Effector memory CD4-positive, alpha-beta T cell (primary cell): ENCODE data around the gene CHRM2.

Experiments used
- DNase-seq, 3 donors: peaks; one replicate each; pipeline ENCODE4 v3.0.0-alpha.2; 2020
- H3K27ac ChIP-seq: 2 replicates; pipeline ENCODE4 v1.7.0; 2013; ENCODE audit warnings: mild to moderate bottlenecking, low read length, moderate library complexity; ENCODE audit not compliant: insufficient read depth, poor library complexity, severe bottlenecking
- H3K27me3 ChIP-seq: replicated peaks from 2 replicates; pipeline ENCODE4 v1.7.0; 2013; ENCODE audit warnings: mild to moderate bottlenecking, low read length; ENCODE audit not compliant: insufficient read depth, control insufficient read depth, poor library complexity, severe bottlenecking
- H3K36me3 ChIP-seq: 2 replicates; pipeline ENCODE4 v1.7.0; 2013; ENCODE audit warnings: mild to moderate bottlenecking, low read length, moderate library complexity; ENCODE audit not compliant: control insufficient read depth, insufficient read depth
- H3K4me1 ChIP-seq: 2 replicates; pipeline ENCODE4 v1.7.0; 2013; ENCODE audit warnings: low read length, mild to moderate bottlenecking; ENCODE audit not compliant: control insufficient read depth, insufficient read depth, poor library complexity, severe bottlenecking
- H3K4me3 ChIP-seq: 2 replicates; pipeline ENCODE4 v1.7.0; 2013; ENCODE audit warnings: low read length, low read depth, mild to moderate bottlenecking; ENCODE audit not compliant: insufficient read depth, poor library complexity, severe bottlenecking
- H3K9me3 ChIP-seq: 2 replicates; pipeline ENCODE4 v1.7.0; 2013; ENCODE audit warnings: mild to moderate bottlenecking, low read length, moderate library complexity; ENCODE audit not compliant: control insufficient read depth

The CHRM2 gene

GRCh38 chr7:136891850-136892249 lies 23.4 kb downstream of the CHRM2 start:
- Histone ChIP-seq H3K27ac (no peak overlapping the region), H3K4me3 (no peak overlapping the region), H3K9me3 (no peaks in the 10 kb centered on the region), H3K36me3 (no peaks in the 10 kb centered on the region), H3K27me3 (no peaks in the 10 kb centered on the region), H3K4me1 (no peaks in the 10 kb centered on the region)
- no peak for DNase-seq

DNA sequence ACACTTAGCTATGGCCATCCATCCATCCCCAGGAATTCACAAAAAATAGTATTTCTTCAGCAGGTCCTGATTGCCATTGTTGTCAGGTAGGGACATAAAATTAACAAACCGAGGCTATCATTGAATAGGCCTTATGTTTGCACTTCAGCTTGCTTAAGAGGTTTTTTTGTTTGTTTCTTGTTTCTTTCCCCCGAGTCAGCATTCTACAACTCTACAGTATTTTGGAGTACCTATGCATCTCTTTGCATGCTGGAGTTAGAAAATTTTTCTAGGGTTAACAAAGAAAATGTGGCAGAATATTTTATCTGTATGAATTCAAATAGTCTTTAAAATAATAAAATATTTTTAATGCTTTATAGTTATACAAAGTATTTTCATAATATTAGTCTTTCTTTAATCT lies 26.3 kb downstream of the CHRM2 start:
- H3K4me1 ChIP-seq: no peaks in the 10 kb centered on the region
- no peak overlapping the region for H3K27ac ChIP-seq
- H3K36me3 ChIP-seq: no peaks in the 10 kb centered on the region
- no peak for DNase-seq
- H3K4me3 ChIP-seq: no peak overlapping the region
- H3K27me3 ChIP-seq: no peaks in the 10 kb centered on the region
- H3K9me3 ChIP-seq: no peaks in the 10 kb centered on the region

- Histone ChIP-seq H3K27me3 (no peaks in the 10 kb centered on the region), H3K27ac (no peak overlapping the region), H3K36me3 (no peaks in the 10 kb centered on the region), H3K9me3 (no peaks in the 10 kb centered on the region), H3K4me3 (no peak overlapping the region), H3K4me1 (no peaks in the 10 kb centered on the region)
- no peak for DNase-seq
These were observed 29.2 kb downstream of the CHRM2 start for GRCh38 chr7:136897676-136898075.

GRCh38 chr7:136900005-136900404 lies 31.6 kb downstream of the CHRM2 start:
- Histone ChIP-seq H3K27ac (no peak overlapping the region), H3K9me3 (no peaks in the 10 kb centered on the region), H3K4me3 (no peak overlapping the region), H3K27me3 (no peaks in the 10 kb centered on the region), H3K36me3 (no peaks in the 10 kb centered on the region), H3K4me1 (no peaks in the 10 kb centered on the region)
- no peak for DNase-seq

DNA sequence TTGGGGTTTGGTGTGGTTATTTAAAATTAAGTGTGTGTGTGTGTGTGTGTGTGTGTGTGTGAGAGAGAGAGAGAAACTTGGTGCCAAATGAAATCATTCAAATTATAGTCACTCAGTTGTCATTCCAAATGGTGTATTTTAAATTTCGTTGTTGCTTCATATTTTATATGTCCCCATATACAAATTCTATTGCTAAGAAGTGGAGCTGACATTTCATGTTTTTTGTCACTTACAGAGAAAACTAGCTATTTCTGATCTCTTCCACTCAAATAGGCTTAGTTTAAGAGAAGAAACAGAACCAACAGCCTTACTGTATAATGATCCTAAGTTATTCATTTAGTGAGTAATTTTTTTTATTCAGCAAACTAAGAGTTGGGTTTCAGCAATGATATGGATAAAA lies 42.3 kb downstream of the CHRM2 start:
- DNase-seq: no peak
- no peaks in the 10 kb centered on the region for H3K27me3 ChIP-seq
- H3K36me3 ChIP-seq: no peaks in the 10 kb centered on the region
- no peaks in the 10 kb centered on the region for H3K9me3 ChIP-seq
- H3K4me1 ChIP-seq: no peaks in the 10 kb centered on the region
- no peak overlapping the region for H3K27ac ChIP-seq
- H3K4me3 ChIP-seq: no peak overlapping the region

GRCh38 chr7:136911344-136911743 lies 42.9 kb downstream of the CHRM2 start:
- Histone ChIP-seq H3K4me3 (no peak overlapping the region), H3K9me3 (no peaks in the 10 kb centered on the region), H3K4me1 (no peaks in the 10 kb centered on the region), H3K27ac (no peak overlapping the region), H3K36me3 (no peaks in the 10 kb centered on the region), H3K27me3 (no peaks in the 10 kb centered on the region)
- no peak for DNase-seq

GRCh38 chr7:136912339-136912738 lies 43.9 kb downstream of the CHRM2 start:
- no peaks in the 10 kb centered on the region for H3K27me3 ChIP-seq
- no peak for DNase-seq
- no peaks in the 10 kb centered on the region for H3K36me3 ChIP-seq
- H3K27ac ChIP-seq: no peak overlapping the region
- no peaks in the 10 kb centered on the region for H3K9me3 ChIP-seq
- no peak overlapping the region for H3K4me3 ChIP-seq
- no peaks in the 10 kb centered on the region for H3K4me1 ChIP-seq

- Histone ChIP-seq H3K27ac (no peak overlapping the region), H3K36me3 (no peaks in the 10 kb centered on the region), H3K9me3 (no peaks in the 10 kb centered on the region), H3K4me3 (no peak overlapping the region), H3K27me3 (no peaks in the 10 kb centered on the region), H3K4me1 (no peaks in the 10 kb centered on the region)
- no peak for DNase-seq
These were observed 45.6 kb downstream of the CHRM2 start for GRCh38 chr7:136914016-136914415.

- Histone ChIP-seq H3K27me3 (no peaks in the 10 kb centered on the region), H3K4me1 (no peaks in the 10 kb centered on the region), H3K27ac (no peak overlapping the region), H3K4me3 (no peak overlapping the region), H3K36me3 (no peaks in the 10 kb centered on the region), H3K9me3 (no peaks in the 10 kb centered on the region)
- no peak for DNase-seq
These were observed 51.4 kb downstream of the CHRM2 start for GRCh38 chr7:136919820-136920219.

DNA sequence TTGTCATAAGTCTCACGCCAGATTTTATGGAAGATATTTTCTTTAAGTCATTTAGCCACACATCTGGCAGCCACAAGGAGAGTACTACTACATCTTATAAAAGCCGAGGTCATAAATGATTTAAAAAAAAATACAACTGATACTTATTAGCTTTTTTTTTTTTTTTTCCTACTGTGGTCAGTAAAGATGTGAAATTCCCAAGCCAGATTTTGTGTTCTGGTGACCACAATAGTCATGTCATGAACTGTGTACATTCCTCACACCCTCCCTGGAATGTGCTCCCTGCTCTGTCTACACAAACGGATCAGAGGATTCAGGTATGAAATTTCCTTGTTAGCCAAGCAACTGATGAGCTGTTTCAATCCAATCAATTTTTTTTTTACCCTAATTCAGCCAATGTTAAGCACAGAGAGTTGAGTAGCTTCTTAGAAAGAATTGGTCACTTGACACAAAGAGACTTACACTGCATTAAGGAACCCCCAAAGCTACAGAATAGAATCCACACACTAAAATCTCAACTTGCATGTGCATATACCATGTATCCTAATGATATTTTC lies 54.7 kb downstream of the CHRM2 start:
- Histone ChIP-seq H3K4me3 (no peak overlapping the region), H3K36me3 (no peaks in the 10 kb centered on the region), H3K4me1 (no peaks in the 10 kb centered on the region), H3K27me3 (no peaks in the 10 kb centered on the region), H3K9me3 (no peaks in the 10 kb centered on the region), H3K27ac (no peak overlapping the region)
- no peak for DNase-seq

DNA sequence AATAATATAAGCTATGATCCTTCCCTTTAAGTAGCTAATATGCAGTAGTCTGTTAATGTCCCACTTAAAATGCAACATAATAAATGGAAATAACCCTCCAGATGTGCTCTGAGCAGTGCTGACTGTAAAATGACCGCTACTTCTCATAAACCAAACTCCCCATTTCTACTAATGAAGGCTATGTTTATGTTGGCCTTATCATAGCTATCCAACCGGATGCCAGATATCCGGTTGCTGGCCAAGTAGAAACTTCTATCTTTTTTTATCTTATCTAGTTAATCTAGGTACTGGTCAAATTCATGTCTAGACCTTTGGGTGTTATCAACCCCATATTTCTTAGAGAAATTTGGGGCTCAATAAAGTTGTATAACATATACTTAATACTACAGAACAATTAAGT lies 56.6 kb downstream of the CHRM2 start:
- Histone ChIP-seq H3K4me1 (no peaks in the 10 kb centered on the region), H3K36me3 (no peaks in the 10 kb centered on the region), H3K4me3 (no peak overlapping the region), H3K9me3 (no peaks in the 10 kb centered on the region), H3K27me3 (no peaks in the 10 kb centered on the region), H3K27ac (no peak overlapping the region)
- no peak for DNase-seq
